Breast epithelium (tissue), 3 donors: Measurements from ENCODE around the gene RGS18.
"Not testable (repeated sequence)": the region's sequence is repeated elsewhere in the genome, so short reads cannot be mapped to it uniquely, and the experiment has no call there.

Experiments
- CTCF ChIP-seq, 3 donors: fragments of 450-650 bp; IDR thresholded peaks; one replicate each; pipeline ENCODE4 v1.5.1; 2016 to 2017; ENCODE audit warnings: antibody characterized with exemption in 3 of 3, mild to moderate bottlenecking in 3 of 3, moderate library complexity in 3 of 3
- POLR2AphosphoS5 ChIP-seq, 3 donors: sonication (generic); formaldehyde crosslinking; IDR thresholded peaks; one replicate each; pipeline ENCODE4 v1.6.1; 2017; ENCODE audit warnings: antibody characterized with exemption in 3 of 3

DNA sequence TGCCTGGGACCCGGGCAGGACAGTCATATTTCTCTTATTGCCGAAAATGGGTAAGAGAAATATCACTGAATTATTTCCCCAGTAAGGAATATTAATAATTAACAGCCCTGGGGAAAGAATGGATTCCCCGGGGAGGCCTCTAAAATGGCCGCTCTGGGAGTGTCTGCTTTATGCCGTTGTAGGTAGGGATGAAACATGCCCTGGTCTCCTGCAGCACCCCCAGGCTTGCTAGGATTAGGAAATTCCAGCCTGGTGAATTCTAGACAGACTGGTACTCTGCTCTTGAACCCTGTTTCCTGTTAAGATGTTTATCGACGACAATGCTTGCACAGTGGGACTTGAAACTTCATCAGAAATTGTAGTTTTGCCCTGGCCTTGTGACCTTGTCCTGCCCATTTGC lies 6.7 kb downstream of the RGS18 start:
- not testable (repeated sequence) for TF ChIP-seq CTCF, POLR2AphosphoS5 (IDR thresholded peaks at IDR 0.05)
